ENCODE data around the gene EFTUD2.

DNA sequence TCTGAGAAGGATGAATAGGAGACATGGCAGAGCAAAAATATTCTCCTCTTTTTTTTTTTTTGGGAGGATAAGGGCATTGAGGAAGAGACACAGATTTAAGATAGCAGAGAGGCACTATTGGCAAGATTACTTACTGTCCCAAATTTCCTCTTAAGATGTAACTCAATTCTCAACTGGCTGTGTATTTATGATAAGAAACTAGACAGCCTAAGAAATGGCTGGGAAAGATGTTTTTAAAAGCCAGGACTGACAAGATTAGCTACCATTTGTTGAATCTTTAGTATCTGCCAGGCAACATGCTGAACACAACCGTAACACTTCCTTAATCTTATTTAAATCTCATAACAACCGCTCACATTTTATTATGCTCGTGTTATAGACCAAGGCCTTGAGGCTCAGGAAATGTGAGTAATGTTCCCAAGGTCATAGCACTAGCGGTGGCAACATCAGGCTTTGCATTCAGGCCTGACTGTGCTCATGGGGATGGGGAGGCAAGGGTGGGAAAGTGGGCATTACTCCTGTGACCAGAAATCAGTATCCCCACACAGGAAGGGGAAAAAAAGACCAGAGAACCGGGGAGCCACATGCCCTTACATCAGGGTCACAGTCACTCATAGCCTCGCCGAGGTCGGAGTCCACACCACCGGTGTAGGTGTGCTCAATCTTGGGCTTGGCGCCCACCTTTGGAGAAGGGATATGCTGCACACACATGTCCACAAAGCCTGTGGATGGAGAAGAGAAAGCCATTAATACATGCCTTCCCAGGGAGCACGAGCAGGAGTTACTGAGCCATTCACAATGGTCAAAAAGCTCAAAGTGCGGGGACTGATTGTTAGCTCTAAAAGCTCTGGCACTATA, 36.0 kb downstream of the EFTUD2 start:
- TF ChIP-seq POLR2A (IDR thresholded peaks at IDR 0.05) = no peak
- TF ChIP-seq, protein P1, sequence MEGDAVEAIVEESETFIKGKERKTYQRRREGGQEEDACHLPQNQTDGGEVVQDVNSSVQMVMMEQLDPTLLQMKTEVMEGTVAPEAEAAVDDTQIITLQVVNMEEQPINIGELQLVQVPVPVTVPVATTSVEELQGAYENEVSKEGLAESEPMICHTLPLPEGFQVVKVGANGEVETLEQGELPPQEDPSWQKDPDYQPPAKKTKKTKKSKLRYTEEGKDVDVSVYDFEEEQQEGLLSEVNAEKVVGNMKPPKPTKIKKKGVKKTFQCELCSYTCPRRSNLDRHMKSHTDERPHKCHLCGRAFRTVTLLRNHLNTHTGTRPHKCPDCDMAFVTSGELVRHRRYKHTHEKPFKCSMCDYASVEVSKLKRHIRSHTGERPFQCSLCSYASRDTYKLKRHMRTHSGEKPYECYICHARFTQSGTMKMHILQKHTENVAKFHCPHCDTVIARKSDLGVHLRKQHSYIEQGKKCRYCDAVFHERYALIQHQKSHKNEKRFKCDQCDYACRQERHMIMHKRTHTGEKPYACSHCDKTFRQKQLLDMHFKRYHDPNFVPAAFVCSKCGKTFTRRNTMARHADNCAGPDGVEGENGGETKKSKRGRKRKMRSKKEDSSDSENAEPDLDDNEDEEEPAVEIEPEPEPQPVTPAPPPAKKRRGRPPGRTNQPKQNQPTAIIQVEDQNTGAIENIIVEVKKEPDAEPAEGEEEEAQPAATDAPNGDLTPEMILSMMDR (IDR thresholded peaks at IDR 0.05) = no peak
